ENCODE results near the gene KASH5. TPM values are rescaled to one million over a fixed set of nuclear protein-coding genes. Genes with fewer than 3 reads are reported as not detected.
A peak's percentile ranks its signal among the peaks of the same experiment; 100 is the strongest.

Gene KASH5
- total RNA-seq, 1 experiment from 2014 or later = 1.00 TPM

DNA sequence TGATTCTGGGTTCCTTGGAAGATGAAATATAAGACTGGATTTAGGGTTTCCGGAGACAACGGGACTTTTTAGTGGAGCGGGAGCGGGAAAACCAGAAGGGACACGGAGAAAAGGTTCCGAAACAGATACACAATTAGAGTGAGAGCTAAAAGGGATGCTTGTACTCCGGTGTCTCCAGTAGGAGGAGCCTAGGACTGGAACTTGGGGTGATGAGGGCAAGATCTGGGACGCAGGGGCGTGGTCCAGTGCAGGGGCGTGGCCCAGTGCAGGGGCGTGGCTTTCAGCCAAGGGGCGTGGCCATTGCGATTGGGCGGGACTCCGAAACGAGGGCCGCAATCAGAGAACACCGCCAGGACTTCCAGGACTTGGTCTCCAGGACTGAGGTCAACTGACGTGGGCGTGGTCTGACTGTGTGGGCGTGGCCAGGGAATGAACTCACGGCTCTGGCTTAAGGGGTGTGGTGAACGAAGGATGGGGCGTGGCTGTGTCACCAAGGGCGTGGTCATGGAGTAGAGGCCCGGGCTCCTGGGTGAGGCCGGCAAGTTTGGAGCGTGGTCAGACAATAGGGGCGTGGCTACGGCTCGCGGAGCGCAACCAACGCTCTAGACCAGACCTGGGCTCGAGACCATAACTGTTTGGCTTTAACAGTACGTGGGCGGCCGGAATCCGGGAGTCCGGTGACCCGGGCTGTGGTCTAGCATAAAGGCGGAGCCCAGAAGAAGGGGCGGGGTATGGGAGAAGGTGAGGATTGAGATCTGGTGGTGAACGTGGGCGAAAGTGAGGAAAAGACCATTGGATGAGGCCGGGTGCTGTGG lies 24.6 kb upstream of the KASH5 start, which contains the start of gene DKKL1:
DKKL1 (plus strand) TSS at position 610 of the 815 bp plus-strand sequence; CDS start at position 732, 122 bp downstream.
- H3K9me3 ChIP-seq = peaks cover 3% of the 10 kb centered on the region; the same call in 1 of the 2 replicates
- TF ChIP-seq, protein P1, sequence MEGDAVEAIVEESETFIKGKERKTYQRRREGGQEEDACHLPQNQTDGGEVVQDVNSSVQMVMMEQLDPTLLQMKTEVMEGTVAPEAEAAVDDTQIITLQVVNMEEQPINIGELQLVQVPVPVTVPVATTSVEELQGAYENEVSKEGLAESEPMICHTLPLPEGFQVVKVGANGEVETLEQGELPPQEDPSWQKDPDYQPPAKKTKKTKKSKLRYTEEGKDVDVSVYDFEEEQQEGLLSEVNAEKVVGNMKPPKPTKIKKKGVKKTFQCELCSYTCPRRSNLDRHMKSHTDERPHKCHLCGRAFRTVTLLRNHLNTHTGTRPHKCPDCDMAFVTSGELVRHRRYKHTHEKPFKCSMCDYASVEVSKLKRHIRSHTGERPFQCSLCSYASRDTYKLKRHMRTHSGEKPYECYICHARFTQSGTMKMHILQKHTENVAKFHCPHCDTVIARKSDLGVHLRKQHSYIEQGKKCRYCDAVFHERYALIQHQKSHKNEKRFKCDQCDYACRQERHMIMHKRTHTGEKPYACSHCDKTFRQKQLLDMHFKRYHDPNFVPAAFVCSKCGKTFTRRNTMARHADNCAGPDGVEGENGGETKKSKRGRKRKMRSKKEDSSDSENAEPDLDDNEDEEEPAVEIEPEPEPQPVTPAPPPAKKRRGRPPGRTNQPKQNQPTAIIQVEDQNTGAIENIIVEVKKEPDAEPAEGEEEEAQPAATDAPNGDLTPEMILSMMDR (IDR thresholded peaks at IDR 0.05; ENCODE audit: insufficient read depth in 1 of 2, low read depth in 1 of 2, low read length in 1 of 2, severe bottlenecking in 1 of 2, unreplicated experiment in 1 of 2) = peak in 1 of 2 experiments; percentile 11
- no peaks in the 10 kb centered on the region; the same call in 1 of the 2 replicates for H3K27me3 ChIP-seq (replicated peaks; ENCODE audit: control insufficient read depth, insufficient read depth, low read length)
- peaks cover 8% of the 10 kb centered on the region; the same call in 1 of the 2 replicates for H3K4me1 ChIP-seq
- H3K4me3 ChIP-seq (ENCODE audit: low read depth, low read length) = peak within 1 kb of the TSS; percentile 64
- Mint-ChIP-seq H3K4me1 (ENCODE audit: low read depth, unreplicated experiment) (peaks cover 11% of the 10 kb centered on the region), H3K27me3 (ENCODE audit: insufficient read depth, unreplicated experiment) (no peaks in the 10 kb centered on the region), H3K9me3 (ENCODE audit: unreplicated experiment) (no peaks in the 10 kb centered on the region), H3K36me3 (ENCODE audit: insufficient read depth, unreplicated experiment) (no peaks in the 10 kb centered on the region), H3K27ac (ENCODE audit: unreplicated experiment) (no peak within 1 kb of the TSS), H3K4me3 (ENCODE audit: unreplicated experiment) (no peak within 1 kb of the TSS)
- no TSS peak for BruUV-seq (replicated peaks)
- peak; percentile 96 to 99 for DNase-seq
- ChIA-PET CTCF (interaction anchor here (1.1 kb wide), 1 partner anchor 25 kb away, joined by 6 read pairs; the partner anchor contains the start of gene KASH5), POLR2A (no interaction called here)
- intact Hi-C loops (cut with micrococcal nuclease; ENCODE audit: unreplicated experiment) = loop anchor here (1.0 kb wide), 2 partner anchors 24 to 80 kb away; no protein-coding TSS in a partner anchor
- H3K36me3 ChIP-seq (ENCODE audit: control insufficient read depth, insufficient read depth, low read length) = no peaks in the 10 kb centered on the region

DNA sequence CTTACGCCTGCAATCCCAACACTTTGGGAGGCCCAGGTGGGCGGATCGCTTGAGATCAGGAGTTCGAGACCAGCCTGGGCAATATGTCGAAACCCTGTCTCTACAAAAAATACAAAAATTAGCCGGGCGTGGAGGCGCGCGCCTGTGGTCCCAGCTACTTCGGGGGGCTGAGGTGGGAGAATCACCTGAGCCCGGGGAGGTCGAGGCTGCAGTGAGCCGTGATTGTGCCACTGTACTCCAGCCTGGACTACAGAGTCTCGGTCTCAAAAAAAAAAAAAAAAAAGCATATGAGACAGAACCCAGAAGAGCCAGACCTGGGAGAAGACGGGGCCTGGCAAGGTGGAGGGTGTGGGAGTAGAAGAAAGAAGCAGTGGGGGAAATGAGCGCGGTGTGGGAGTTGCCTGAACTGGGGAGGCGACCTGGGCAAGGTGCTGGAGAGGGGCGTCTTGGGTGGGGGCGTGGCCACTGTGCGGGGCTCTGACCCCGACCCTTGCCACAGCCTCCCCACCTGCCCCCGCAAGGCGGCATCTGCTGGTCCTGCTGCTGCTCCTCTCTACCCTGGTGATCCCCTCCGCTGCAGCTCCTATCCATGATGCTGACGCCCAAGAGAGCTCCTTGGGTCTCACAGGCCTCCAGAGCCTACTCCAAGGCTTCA lies 23.8 kb upstream of the KASH5 start:
- Histone ChIP-seq H3K4me1 (peaks cover 8% of the 10 kb centered on the region; the same call in 1 of the 2 replicates), H3K4me3 (ENCODE audit: low read depth, low read length) (0 out of 2 replicates have a peak overlapping the region, but pooled peaks have one; percentile 12), H3K27me3 (replicated peaks; ENCODE audit: control insufficient read depth, insufficient read depth, low read length) (no peaks in the 10 kb centered on the region; the same call in 1 of the 2 replicates), H3K36me3 (ENCODE audit: control insufficient read depth, insufficient read depth, low read length) (no peaks in the 10 kb centered on the region), H3K9me3 (peaks cover 9% of the 10 kb centered on the region)
- Mint-ChIP-seq H3K27ac (ENCODE audit: unreplicated experiment) (no peak overlapping the region), H3K36me3 (ENCODE audit: insufficient read depth, unreplicated experiment) (no peaks in the 10 kb centered on the region), H3K4me3 (ENCODE audit: unreplicated experiment) (no peak overlapping the region), H3K27me3 (ENCODE audit: insufficient read depth, unreplicated experiment) (no peaks in the 10 kb centered on the region), H3K9me3 (ENCODE audit: unreplicated experiment) (peaks cover 3% of the 10 kb centered on the region), H3K4me1 (ENCODE audit: low read depth, unreplicated experiment) (peaks cover 11% of the 10 kb centered on the region)
- TF ChIP-seq, protein P1 (IDR thresholded peaks at IDR 0.05; ENCODE audit: insufficient read depth in 1 of 2, low read depth in 1 of 2, low read length in 1 of 2, severe bottlenecking in 1 of 2, unreplicated experiment in 1 of 2) = no peak
- no peak for DNase-seq
- intact Hi-C loops (cut with micrococcal nuclease; ENCODE audit: unreplicated experiment) = no loop called here
- BruUV-seq (replicated peaks) = no TSS peak
- CTCF ChIA-PET = interaction anchor here (1.1 kb wide), 1 partner anchor 24 kb away, joined by 6 read pairs; the partner anchor contains the start of gene KASH5
- POLR2A ChIA-PET = no interaction called here

DNA sequence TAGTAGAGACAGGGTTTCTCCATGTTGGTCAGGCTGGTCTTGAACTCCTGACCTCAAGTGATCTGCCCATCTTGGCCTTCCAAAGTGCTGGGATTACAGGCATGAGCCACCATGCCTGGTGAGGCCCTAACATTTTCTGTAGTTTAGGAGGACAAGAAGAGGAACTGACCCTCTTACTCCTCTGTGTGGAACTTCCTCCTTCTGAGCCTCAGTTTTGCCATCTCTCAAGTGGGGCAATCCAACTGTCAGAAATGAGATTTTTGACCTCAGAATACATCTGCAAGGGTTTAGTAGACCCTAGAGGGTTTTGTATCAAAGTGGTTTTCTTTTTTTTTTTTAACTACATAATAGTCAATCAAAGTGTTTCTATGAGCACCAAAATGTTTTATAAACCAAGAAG lies 21.9 kb upstream of the KASH5 start:
- no TSS peak for BruUV-seq (replicated peaks)
- Histone ChIP-seq H3K27me3 (replicated peaks; ENCODE audit: control insufficient read depth, insufficient read depth, low read length) (no peaks in the 10 kb centered on the region; the same call in 1 of the 2 replicates), H3K4me3 (ENCODE audit: low read depth, low read length) (no peak overlapping the region), H3K9me3 (peaks cover 18% of the 10 kb centered on the region), H3K36me3 (ENCODE audit: control insufficient read depth, insufficient read depth, low read length) (no peaks in the 10 kb centered on the region), H3K4me1 (peaks cover 8% of the 10 kb centered on the region; the same call in 1 of the 2 replicates)
- no peak for DNase-seq
- ChIA-PET CTCF (interaction anchor here (0.6 kb wide), 1 partner anchor 78 kb away, joined by 7 read pairs; no protein-coding TSS in a partner anchor), POLR2A (no interaction called here)
- intact Hi-C loops (cut with micrococcal nuclease; ENCODE audit: unreplicated experiment) = no loop called here
- TF ChIP-seq, protein P1 (IDR thresholded peaks at IDR 0.05; ENCODE audit: insufficient read depth in 1 of 2, low read depth in 1 of 2, low read length in 1 of 2, severe bottlenecking in 1 of 2, unreplicated experiment in 1 of 2) = no peak
- no peak overlapping the region for H3K27ac Mint-ChIP-seq (ENCODE audit: unreplicated experiment)
- H3K27me3 Mint-ChIP-seq (ENCODE audit: insufficient read depth, unreplicated experiment) = no peaks in the 10 kb centered on the region
- no peak overlapping the region for H3K4me3 Mint-ChIP-seq (ENCODE audit: unreplicated experiment)
- no peaks in the 10 kb centered on the region for H3K36me3 Mint-ChIP-seq (ENCODE audit: insufficient read depth, unreplicated experiment)
- peaks cover 4% of the 10 kb centered on the region for H3K4me1 Mint-ChIP-seq (ENCODE audit: low read depth, unreplicated experiment)
- peaks cover 9% of the 10 kb centered on the region for H3K9me3 Mint-ChIP-seq (ENCODE audit: unreplicated experiment)
